GM13977 (cell line): ENCODE measurements around the gene MOK.
"Not testable (repeated sequence)": the region's sequence is repeated elsewhere in the genome, so short reads cannot be mapped to it uniquely, and the experiment has no call there.

Source experiments
- DNase-seq: peaks from one replicate; pipeline ENCODE4 v3.0.0; 2012; ENCODE audit warnings: low spot score
- in situ Hi-C: fragments of 300-500 bp; cut with MboI; formaldehyde crosslinking; loops from one replicate; pipeline ENCODE4 v1.12.0; 2022; ENCODE audit warnings: low sequenced_read_pairs, low pct_unique_long_range_greater_than_20kb, mixed read lengths, inconsistent platforms; ENCODE audit not compliant: unreplicated experiment
- TF ChIP-seq, protein P1 (sequence below): IDR thresholded peaks from 2 replicates; pipeline ENCODE4 v1.5.1; 2012; ENCODE audit warnings: mild to moderate bottlenecking, control low read depth; ENCODE audit not compliant: insufficient read depth; ENCODE audit errors: extremely low read depth, missing control alignments

MOK gene

DNA sequence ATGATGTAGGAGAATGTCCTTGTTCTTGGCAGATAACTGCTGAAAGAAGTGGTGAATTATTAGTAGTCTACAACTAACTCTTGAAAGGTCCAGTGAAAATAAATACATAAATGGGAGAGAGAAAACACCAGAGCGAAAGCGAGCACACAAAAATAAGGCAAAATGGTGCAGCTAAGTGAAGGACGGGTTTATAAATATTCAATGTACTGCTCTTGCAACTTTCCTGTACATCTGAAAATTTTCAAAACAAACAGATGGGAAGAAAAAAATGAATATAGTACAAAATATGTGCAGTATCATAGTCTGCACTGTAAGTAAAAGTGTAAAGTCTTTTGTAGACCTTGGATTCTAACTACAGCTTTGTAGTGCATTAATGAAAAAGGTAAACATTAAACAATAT lies 1.3 kb downstream of the MOK start:
- no peak for DNase-seq
- in situ Hi-C loops, result loop anchor here (25.0 kb wide), 2 partner anchors 341 to 591 kb away; partner anchors contain the start of gene DYNC1H1
- TF ChIP-seq, protein P1, sequence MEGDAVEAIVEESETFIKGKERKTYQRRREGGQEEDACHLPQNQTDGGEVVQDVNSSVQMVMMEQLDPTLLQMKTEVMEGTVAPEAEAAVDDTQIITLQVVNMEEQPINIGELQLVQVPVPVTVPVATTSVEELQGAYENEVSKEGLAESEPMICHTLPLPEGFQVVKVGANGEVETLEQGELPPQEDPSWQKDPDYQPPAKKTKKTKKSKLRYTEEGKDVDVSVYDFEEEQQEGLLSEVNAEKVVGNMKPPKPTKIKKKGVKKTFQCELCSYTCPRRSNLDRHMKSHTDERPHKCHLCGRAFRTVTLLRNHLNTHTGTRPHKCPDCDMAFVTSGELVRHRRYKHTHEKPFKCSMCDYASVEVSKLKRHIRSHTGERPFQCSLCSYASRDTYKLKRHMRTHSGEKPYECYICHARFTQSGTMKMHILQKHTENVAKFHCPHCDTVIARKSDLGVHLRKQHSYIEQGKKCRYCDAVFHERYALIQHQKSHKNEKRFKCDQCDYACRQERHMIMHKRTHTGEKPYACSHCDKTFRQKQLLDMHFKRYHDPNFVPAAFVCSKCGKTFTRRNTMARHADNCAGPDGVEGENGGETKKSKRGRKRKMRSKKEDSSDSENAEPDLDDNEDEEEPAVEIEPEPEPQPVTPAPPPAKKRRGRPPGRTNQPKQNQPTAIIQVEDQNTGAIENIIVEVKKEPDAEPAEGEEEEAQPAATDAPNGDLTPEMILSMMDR, result no peak

DNA sequence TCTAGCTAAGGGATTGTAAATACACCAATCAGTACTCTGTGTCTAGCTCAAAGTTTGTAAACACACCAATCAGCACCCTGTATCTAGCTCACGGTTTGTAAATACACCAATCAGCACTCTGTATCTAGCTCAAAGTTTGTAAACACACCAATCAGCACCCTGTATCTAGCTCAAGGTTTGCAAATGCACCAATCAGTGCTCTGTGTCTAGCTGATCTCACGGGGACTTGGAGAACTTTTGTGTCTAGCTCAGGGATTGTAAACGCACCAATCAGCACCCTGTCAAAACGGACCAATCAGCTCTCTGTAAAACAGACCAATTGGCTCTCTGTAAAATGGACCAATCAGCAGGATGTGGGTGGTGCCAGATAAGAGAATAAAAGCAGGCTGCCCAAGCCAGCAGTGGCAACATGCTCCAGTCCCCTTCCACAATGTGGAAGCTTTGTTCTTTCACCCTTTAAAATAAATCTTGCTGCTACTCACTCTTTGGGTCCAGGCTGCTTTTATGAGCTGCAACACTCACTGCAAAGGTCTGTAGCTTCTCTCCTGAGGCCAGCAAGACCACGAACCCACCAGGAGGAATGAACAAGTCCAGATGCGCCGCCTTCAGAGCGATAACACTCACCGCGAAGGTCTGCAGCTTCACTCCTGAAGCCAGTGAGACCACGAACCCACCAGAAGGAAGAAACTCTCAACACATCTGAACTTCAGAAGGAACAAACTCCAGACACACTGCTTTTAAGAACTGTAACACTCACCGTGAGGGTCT lies 6.5 kb downstream of the MOK start:
- DNase-seq, in situ Hi-C loops: not testable (repeated sequence)

DNA sequence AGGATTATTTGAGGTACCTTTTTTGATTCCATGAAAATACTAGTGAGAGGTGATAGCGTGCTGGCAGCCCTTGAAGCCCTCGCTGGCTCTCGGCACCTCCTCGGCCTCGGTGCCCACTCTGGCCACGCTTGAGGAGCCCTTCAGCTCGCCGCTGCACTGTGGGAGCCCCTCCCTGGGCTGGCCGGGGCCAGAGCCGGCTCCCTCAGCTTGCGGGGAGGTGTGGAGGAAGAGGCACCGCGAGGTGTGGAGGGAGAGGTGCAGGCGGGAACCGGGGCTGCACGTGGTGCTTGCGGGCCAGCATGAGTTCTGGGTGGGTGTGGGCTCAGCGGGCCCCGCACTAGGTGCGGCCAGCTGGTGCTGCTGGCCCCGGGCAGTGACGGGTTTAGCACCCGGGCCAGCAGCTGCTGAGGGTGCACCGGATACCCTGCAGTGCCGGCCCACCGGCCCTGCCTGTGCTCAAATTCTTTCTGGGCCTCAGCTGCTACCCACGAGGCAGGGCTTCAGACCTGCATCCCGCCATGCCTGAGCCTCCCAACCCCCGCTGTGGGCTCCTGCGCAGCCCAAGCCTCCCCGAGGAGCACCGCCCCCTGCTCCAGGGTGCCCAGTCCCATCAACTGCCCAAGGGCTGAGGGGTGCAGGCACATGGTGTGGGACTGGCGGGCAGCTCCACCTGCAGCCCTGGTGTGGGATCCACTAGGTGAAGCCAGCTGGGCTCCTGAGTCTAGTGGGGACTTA lies 7.4 kb downstream of the MOK start:
- DNase-seq, result no peak
- in situ Hi-C loops, result no loop called here
- TF ChIP-seq, protein P1, result no peak

DNA sequence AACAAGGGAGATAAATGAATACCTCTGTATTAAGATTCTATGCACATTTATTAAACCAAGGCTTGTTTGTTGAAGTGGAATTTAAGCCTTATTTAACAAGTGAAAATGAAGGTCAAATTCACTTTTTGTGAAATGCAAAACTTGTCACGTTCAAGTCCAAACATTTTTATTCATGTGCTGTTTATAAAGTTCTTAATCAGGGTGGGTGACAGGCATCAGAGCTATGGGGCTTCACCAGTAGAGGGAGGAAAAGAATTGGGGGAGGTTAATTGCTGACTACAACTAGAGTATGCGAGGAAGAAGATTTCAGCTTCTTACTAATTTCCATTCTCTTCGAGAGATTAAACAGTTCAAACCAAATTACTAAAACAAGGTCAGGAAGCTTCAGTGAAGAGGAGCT lies 9.7 kb downstream of the MOK start:
- in situ Hi-C loops, result no loop called here
- TF ChIP-seq, protein P1, result no peak
- DNase-seq, result no peak

DNA sequence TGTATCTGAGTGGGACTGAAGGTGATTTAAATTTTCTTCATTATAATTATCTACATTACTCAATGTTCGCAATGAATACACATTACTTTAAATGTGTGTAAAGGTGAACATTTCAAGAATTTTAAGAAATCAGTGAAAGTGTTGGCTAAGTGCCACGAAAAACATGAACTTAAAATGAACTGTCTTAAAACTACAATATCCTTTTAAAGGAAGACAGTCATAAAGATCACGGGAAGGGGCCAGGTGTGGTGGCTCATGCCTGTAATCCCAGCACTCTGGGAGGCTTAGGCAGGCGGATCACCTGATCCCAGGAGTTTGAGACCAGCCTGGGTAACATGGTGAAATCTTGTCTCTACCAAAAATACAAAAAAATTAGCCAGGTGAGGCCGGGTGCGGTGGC lies 11.2 kb downstream of the MOK start:
- TF ChIP-seq, protein P1, result no peak
- in situ Hi-C loops, result no loop called here
- no peak for DNase-seq

DNA sequence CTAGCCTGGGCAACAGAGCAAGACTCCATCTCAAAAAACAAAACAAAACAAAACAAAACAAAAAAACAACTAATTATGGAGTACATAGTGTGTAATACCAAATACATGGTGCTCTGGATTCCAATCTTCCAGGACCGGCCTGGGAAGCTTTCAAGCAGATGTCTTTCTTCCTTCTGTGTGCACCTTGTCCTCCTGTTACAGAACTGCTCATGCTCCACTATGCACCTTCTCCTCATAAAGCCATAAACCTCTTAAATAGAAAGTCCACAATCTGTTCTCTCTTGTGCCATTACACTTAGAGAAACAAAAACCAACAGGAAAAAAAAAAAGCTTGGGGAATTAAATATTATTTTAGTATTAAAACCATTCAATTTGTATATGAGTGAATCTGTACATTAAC lies 12.5 kb downstream of the MOK start:
- no peak for DNase-seq
- TF ChIP-seq, protein P1, result no peak
- in situ Hi-C loops, result no loop called here

DNA sequence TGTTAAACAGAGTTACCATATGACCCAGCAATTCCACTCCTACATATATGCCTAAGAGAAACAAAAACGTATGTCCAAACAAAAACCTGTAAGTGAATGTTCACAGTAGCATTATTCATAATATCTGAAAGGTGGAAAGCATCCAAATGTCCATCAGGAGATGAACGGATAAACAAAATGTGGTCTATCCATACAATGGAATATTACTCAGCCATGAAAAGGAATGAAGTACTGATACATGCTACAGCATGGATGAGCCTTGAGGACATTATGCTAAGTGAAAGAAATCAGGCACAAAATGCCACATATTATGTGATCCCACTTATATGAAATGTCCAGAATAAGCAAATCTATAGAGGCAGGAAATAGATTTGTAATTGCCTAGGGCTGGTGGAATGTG lies 16.8 kb downstream of the MOK start:
- DNase-seq, result no peak
- TF ChIP-seq, protein P1, result no peak
- in situ Hi-C loops, result no loop called here
